Mucosa of descending colon (tissue), 3 donors: ENCODE measurements around the gene KMT2D. TPM values are rescaled to one million over a fixed set of nuclear protein-coding genes. Genes with fewer than 3 reads are reported as not detected.

Source experiments
- ATAC-seq: fragments of 200-7000 bp; cut with Tn5 transposase; one replicate; pipeline ENCODE4 v1.9.1; 2020; ENCODE audit warnings: mild to moderate bottlenecking, moderate library complexity
- DNase-seq, 3 donors: peaks; one replicate each; pipeline ENCODE4 v3.0.0-alpha.2; 2020
- H3K36me3 ChIP-seq: fragments of 200-600 bp; one replicate; pipeline ENCODE4 v1.8.0; 2021; ENCODE audit warnings: low read depth, mild to moderate bottlenecking
- H3K4me1 ChIP-seq: fragments of 200-600 bp; one replicate; pipeline ENCODE4 v1.8.0; 2021; ENCODE audit warnings: low read depth, mild to moderate bottlenecking
- H3K4me3 ChIP-seq: fragments of 200-600 bp; one replicate; pipeline ENCODE4 v1.8.0; 2021; ENCODE audit warnings: mild to moderate bottlenecking
- H3K9me3 ChIP-seq: fragments of 200-600 bp; one replicate; pipeline ENCODE4 v1.8.0; 2021; ENCODE audit warnings: mild to moderate bottlenecking
- CTCF ChIP-seq: fragments of 200-600 bp; IDR thresholded peaks from one replicate; pipeline ENCODE4 v1.8.0; 2022; ENCODE audit warnings: antibody characterized with exemption, mild to moderate bottlenecking
- intact Hi-C, 2 donors: fragments of 100-400 bp; cut with DNase I in 1 of 2; cut with micrococcal nuclease in 1 of 2; formaldehyde crosslinking; loops; one replicate each; pipeline versions ENCODE4 v1.11.0 to v1.11.1; 2022; cut with DNase I, micrococcal nuclease
- total RNA-seq, 3 donors: library from RNA; stranded (reverse); fragmentation: NEBNext Ultra II Directional in 2 of 3; extraction: Animal tissue kit (Norgen Biotek cat#: 25700) in 2 of 3; gene quantifications; one replicate each; pipeline versions ENCODE4 v1.2.1 to v1.2.4, GENCODE V29; 2021 to 2023
- donor health status: DM: no; HTN: no; CAD: no; lungs with moderate emphysema.
- donor health status: DM: no; HTN: no; CAD: no.
- donor health status: DM: no; HTN: yes; CAD: no.

The KMT2D gene
- total RNA-seq, 3 donors from 2014 or later, result 83.3 to 102 (median 88.5) TPM

- H3K4me3 ChIP-seq, result no peak overlapping the region
- no peak for DNase-seq
- no peaks in the 10 kb centered on the region for H3K4me1 ChIP-seq
- peaks cover 25% of the 10 kb centered on the region for H3K36me3 ChIP-seq
- intact Hi-C loops, result no loop called here
- no peak for ATAC-seq
- TF ChIP-seq CTCF, result no peak
- no peaks in the 10 kb centered on the region for H3K9me3 ChIP-seq
Measured at GRCh38 chr12:49025463-49025862, 35.1 kb downstream of the KMT2D start.

- DNase-seq, result no peak
- H3K36me3 ChIP-seq, result peaks cover 25% of the 10 kb centered on the region
- no peak for ATAC-seq
- no peaks in the 10 kb centered on the region for H3K4me1 ChIP-seq
- intact Hi-C loops, result no loop called here
- no peak overlapping the region for H3K4me3 ChIP-seq
- no peak for TF ChIP-seq CTCF
- no peaks in the 10 kb centered on the region for H3K9me3 ChIP-seq
Measured at GRCh38 chr12:49024543-49024942, 36.1 kb downstream of the KMT2D start.

GRCh38 chr12:49023812-49024211 is 36.8 kb downstream of the KMT2D start:
- no peak for ATAC-seq
- intact Hi-C loops, result no loop called here
- no peak overlapping the region for H3K4me3 ChIP-seq
- no peak for DNase-seq
- TF ChIP-seq CTCF, result no peak
- no peaks in the 10 kb centered on the region for H3K4me1 ChIP-seq
- peaks cover 25% of the 10 kb centered on the region for H3K36me3 ChIP-seq
- no peaks in the 10 kb centered on the region for H3K9me3 ChIP-seq

- DNase-seq, result no peak
- peaks cover 22% of the 10 kb centered on the region for H3K36me3 ChIP-seq
- no peak for ATAC-seq
- H3K4me3 ChIP-seq, result no peak overlapping the region
- H3K9me3 ChIP-seq, result no peaks in the 10 kb centered on the region
- TF ChIP-seq CTCF, result no peak
- H3K4me1 ChIP-seq, result peaks cover 2% of the 10 kb centered on the region
- intact Hi-C loops, result no loop called here
Measured at GRCh38 chr12:49022558-49023178, 37.9 kb downstream of the KMT2D start.

- TF ChIP-seq CTCF, result no peak
- Histone ChIP-seq H3K9me3 (no peaks in the 10 kb centered on the region), H3K4me3 (no peak overlapping the region), H3K4me1 (peaks cover 7% of the 10 kb centered on the region), H3K36me3 (peaks cover 16% of the 10 kb centered on the region)
- DNase-seq, result no peak
- intact Hi-C loops, result no loop called here
- no peak for ATAC-seq
Measured at GRCh38 chr12:49021292-49021915, 39.2 kb downstream of the KMT2D start.
